ENCODE measurements around the gene HYAL3.

DNA sequence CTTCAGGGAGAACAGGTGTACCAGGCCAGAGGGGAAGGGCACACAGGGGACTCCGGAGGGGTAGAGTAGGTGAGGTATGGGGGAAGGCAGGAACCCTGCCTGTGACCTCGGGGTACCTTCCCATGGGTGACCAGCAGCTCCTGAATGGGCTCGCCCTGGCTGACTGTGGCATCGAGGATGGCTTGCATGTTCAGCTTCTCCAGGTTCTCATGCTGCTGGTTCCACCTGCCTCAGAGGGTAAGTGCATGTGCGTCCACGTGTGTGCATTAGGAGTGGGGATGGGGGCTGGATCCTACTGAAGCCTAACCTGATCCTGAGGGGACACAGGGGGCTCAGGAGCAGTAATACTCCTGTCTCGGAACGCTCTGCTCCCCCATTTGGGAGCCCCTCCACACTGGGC is 45.8 kb upstream of the HYAL3 start:
- TF ChIP-seq POLR2A (IDR thresholded peaks at IDR 0.05; ENCODE audit: low read length) (no peak), GATA1 (IDR thresholded peaks at IDR 0.05; ENCODE audit: low read depth, low read length) (no peak)

Measured in erythroblast (primary cell).